HG03521 (cell line): ENCODE measurements around the gene SCYGR1.
"Not testable (repeated sequence)": the region's sequence is repeated elsewhere in the genome, so short reads cannot be mapped to it uniquely, and the experiment has no call there.

Experiments
- ATAC-seq: cut with Tn5 transposase; IDR thresholded peaks from one replicate; pipeline ENCODE4 v1.9.1; 2021; ENCODE audit warnings: mild to moderate bottlenecking, moderate library complexity; ENCODE audit not compliant: unreplicated experiment

The SCYGR1 gene, protein sequence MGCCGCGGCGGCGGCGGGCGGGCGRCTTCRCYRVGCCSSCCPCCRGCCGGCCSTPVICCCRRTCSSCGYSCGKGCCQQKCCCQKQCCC

DNA sequence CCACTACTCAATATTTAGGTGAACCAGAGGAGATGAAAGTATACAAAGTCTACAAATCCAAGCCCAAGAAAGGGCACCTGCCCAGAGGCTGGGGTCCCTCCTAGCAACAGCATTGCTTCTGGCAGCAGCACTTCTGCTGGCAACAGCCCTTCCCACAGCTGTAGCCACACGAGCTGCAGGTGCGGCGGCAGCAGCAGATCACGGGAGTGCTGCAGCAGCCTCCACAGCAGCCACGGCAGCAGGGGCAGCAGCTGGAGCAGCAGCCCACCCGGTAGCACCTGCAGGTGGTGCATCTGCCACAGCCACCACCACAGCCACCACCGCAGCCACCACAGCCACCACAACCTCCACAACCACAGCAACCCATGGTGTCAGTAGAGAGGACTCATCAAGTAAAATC is at the start of gene SCYGR1:
Gene SCYGR1, minus strand, starts transcription at position 367 of the 400 bp plus-strand sequence. Its CDS starts 0 bp downstream, at position 367.
- not testable (repeated sequence) for ATAC-seq

GRCh38 chr2:227436436-227437174 is 48.9 kb upstream of the SCYGR1 start:
- no peak for ATAC-seq

- ATAC-seq, result no peak
Observed at GRCh38 chr2:227433171-227433570, 45.4 kb upstream of the SCYGR1 start.

GRCh38 chr2:227430639-227431038 is 42.9 kb upstream of the SCYGR1 start:
- ATAC-seq, result no peak

GRCh38 chr2:227428731-227429285 is 41.1 kb upstream of the SCYGR1 start:
- no peak for ATAC-seq

DNA sequence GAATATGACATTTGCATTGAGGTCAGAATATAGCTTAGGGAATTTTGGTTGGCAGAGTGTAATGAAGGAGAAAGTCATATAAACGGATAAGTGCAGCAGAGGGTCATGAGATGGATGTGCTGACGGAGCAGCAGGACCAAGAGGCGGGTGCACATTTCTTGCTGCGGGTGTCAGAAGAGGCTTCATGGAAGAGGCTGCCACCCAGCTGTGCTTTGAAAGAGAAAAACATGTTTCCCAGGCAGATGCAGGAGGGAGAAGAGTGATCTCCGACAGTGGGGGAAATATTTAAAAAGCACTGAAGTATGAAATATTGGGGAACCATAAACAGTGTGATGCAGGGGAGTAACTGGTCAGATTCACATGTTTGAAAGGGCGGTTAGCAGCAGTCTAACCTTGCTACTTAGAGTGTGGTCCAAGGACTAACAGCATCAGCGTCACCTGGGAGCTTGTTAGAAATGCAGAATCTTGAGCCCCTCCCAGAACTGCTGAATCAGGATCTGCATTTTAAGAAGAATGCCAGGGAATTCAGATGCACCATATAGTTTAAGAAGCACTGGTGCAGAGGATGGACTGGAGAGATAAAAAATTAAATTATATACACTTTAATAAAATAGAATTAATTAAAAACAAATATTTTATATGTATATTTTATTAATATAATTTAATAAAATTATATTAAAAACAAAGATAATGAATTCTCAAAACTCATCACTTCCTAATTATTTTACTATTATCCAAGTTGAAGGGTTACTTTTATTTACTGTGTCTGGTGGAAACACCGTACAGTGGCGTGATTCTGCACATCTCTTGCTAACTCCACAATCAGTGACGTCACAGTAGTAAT is 36.1 kb upstream of the SCYGR1 start:
- ATAC-seq, result no peak

GRCh38 chr2:227420087-227421052 is 32.6 kb upstream of the SCYGR1 start:
- ATAC-seq, result no peak

DNA sequence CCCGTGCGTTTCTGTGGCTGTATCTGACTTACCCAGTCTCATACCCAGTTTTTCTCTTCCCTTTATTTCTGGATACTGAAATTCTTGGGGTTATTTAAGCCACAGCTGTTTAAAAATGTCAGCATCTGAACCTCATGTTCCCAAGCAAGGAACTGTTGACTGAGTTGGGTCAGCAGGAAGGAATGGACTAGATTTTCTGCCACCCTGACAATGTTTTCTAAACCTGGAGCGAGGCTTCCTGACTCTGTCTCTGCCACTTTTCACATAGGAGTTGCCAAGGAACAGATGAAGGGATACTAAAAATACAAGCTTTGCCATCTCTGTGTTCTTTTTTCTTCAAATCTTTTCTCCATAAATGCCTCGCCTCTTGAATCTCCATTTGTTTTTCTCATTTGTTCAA is 29.0 kb upstream of the SCYGR1 start:
- no peak for ATAC-seq

DNA sequence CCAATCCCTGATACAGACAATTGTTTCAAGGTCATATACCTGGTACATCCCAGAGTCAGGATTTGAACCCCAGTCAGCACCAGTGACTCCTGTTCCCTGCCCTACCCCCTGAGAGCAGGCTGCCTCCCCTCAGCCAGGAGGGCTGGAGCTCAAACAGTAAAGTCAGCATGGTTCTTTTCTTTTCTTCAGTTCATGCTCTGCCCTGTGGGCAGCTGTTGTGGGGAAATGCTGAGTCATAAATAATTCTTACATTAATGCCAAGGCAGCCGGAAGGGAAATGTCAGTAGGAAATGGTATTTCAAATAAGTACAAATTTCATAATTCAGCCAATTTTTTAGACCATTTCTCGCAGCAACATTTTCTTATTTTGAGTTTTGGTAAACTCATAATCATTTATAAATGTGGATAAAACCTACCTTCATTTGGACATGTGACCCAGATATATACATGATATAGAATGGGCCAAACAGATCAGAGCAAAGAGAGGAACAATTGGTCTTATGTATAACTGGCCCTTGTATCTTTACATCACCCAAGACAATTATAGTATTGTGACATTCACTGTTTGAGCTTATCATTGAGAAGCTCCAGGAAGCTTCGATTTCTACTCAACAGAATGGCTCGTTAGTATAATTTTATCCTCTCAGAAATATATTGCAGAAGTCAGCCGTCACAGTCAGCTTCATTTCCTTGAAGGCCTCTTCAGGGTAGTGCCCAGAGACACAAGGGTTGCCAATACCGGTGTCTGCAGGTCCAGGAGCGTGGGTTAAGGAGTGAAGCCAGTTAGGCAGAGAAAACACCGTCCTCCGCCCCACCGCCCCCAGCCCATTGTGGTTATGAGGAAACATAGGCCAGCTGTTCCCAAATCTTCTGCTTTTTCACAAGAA is 28.0 kb upstream of the SCYGR1 start:
- no peak for ATAC-seq

GRCh38 chr2:227414846-227415245 is 27.1 kb upstream of the SCYGR1 start:
- ATAC-seq, result no peak

- ATAC-seq, result no peak
Observed at GRCh38 chr2:227413371-227413770, 25.6 kb upstream of the SCYGR1 start.

GRCh38 chr2:227412877-227413276 is 25.1 kb upstream of the SCYGR1 start:
- ATAC-seq, result no peak

DNA sequence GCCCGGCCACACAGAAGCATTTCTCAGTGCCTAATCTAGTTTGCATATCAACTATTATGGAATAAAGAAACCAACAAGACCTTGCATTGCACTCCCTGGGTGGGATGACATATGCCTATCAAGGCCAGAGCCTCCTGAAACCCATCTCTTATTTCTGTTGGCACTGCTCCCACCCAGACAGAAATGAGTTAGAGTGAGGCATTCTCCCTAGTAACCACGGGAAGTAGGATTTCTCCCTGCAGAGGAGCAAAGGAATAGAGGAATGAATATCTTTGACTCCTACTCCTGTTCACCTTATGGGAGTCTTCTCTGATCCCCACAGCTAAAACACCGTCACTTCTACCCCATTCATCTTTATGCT is 24.2 kb upstream of the SCYGR1 start:
- ATAC-seq, result no peak

DNA sequence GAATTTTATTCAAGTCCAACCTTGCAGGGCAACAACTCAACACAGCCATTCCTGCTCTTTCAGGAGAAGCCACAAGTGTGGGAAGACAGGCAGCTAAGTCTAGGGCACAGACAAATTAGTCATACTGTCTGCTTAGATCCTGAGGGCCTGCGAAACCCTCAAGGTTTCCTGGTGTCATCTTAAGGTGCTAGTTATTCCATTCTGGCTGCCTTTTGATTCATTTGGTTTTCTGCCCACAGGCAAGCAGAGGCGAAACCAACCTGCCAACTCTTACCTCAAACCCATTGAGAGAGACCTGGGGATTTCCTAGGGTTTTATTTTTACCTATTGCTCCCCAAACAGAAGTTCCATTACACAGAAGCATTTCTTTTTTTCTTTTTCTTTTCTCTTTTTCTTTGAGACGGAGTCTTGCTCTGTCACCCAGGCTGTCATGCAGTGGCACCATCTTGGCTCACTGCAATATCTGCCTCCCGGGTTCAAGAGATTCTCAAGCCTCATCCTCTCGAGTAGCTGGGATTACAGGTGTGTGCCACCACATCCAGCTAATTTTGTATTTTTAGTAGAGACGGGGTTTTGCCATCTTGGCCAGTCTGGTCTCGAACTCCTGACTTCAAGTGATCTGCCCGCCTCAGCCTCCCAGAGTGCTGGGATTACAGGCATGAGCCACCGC is 23.7 kb upstream of the SCYGR1 start:
- peak; percentile 57 for ATAC-seq

DNA sequence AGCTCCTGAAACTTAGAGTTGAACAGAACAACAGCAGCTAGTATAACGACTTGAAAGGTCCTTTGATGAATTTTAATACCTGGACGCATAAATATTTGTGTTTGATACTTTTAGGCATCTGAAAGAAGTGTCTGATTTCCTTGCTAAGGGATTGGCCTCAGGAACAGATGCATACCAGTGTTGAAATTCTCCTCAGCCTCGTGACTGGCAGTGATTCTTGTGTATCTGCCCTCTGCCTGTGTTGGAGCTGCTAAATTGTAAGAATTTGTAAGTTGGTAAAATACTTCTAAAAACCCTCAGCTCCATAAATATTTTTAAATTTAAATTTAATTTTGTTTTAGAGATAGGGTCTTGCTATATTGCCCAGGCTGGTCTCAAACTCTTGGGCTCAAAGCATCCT is 22.4 kb upstream of the SCYGR1 start:
- no peak for ATAC-seq

GRCh38 chr2:227407591-227408151 is 19.9 kb upstream of the SCYGR1 start:
- no peak for ATAC-seq

DNA sequence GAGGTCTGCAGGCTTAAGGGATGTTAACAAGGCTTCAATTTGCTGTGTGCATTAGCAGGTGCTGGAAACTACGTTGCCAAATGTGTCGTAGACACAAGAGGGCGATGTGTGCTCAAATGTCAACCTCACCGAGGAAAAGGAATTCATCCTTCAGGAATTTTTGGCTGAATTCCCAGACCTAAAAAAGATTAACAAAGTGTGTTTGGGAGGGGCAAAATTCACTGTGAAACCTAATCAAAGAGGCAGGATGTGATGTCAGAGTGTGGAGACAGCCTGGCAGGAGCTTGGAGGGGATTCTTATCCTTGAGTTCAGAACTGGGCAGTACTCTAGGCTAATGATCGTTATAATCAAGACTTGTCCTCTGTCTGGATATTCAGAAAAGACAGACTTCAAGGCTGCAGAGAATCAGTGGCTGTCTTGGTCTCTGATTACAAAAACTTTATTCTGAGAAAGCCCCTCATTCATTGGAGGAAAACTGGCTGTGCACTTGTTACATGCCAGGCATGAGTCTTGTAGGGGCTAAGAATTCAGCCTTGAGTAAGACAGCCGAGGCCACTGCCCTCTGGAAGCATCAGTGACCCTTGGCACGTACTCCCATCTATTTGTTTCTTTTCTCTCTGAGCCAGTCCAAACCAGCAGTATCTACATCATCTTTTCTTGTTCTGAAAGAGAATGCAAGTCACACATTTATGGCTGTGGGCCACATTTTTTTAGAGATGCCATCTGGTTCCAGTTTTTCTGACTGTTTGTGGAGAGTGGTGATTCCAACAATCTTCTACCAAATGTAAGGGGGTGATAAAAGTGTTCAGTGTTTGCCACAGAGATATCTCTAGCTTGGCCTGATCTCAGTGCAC is 18.7 kb upstream of the SCYGR1 start:
- no peak for ATAC-seq
